Measurements from ENCODE around the gene IFNK. TPM values are rescaled to one million over a fixed set of nuclear protein-coding genes. Genes with fewer than 3 reads are reported as not detected.
A peak's percentile ranks its signal among the peaks of the same experiment; 100 is the strongest.

The IFNK gene
- polyA plus RNA-seq, 1 of the 3 experiments (the other 2 are of a cell fraction), result not detected

DNA sequence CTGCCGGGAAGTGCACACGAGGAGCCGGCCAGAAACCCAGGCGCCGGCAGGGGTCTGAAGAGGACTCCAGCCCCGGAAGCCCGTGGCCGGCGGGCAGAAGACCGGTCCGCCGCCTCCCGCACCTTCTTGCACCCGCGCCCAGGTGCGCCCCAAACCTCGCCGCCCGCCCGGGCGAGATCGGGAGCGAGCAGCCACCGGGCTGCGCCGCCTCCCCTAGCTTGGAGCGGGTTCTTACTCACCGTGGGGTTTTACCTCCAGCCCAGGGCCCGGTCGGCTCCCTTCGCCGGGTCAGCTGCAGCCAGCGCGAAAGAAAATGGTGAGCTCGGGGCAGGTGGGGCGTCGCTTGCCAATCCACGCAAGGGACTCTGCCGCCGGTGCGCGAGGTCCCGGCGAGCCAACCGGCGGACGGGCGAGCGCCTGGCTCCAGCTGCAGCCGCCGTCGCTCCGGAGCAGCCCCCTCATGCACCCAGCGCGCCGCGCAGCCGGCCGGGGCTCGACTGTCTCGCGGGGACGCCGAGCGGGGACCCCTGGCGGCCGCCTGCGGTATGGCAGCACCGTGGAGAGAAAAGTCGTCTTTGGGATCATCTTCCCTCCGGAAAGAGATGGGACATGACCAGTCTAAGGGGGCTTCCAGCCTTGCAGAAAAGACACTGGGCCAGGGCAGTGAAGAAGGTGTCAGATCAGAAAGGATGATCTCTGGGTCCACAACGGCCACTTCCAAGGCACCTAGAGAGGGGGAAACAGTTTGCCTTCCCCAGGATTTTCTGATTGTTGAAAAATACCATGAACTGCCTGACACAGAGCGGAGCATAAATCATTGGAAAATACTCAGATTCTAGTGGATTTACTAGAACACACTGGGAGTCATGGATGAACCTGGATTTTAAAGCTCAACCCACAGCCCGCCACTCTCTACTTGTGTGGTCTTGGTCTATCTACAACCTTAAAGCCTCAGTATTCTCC is 5.5 kb downstream of the IFNK start, which contains the start of gene MOB3B (continued):
- TF ChIP-seq USF1 (IDR thresholded peaks at IDR 0.05; ENCODE audit: borderline replicate concordance, low read depth), result no peak
- TF ChIP-seq, protein P1, sequence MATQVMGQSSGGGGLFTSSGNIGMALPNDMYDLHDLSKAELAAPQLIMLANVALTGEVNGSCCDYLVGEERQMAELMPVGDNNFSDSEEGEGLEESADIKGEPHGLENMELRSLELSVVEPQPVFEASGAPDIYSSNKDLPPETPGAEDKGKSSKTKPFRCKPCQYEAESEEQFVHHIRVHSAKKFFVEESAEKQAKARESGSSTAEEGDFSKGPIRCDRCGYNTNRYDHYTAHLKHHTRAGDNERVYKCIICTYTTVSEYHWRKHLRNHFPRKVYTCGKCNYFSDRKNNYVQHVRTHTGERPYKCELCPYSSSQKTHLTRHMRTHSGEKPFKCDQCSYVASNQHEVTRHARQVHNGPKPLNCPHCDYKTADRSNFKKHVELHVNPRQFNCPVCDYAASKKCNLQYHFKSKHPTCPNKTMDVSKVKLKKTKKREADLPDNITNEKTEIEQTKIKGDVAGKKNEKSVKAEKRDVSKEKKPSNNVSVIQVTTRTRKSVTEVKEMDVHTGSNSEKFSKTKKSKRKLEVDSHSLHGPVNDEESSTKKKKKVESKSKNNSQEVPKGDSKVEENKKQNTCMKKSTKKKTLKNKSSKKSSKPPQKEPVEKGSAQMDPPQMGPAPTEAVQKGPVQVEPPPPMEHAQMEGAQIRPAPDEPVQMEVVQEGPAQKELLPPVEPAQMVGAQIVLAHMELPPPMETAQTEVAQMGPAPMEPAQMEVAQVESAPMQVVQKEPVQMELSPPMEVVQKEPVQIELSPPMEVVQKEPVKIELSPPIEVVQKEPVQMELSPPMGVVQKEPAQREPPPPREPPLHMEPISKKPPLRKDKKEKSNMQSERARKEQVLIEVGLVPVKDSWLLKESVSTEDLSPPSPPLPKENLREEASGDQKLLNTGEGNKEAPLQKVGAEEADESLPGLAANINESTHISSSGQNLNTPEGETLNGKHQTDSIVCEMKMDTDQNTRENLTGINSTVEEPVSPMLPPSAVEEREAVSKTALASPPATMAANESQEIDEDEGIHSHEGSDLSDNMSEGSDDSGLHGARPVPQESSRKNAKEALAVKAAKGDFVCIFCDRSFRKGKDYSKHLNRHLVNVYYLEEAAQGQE (IDR thresholded peaks at IDR 0.05; ENCODE audit: low read depth, low read length), result no peak
- no peak for TF ChIP-seq TEAD4 (IDR thresholded peaks at IDR 0.05; ENCODE audit: borderline replicate concordance, insufficient read depth)
- TF ChIP-seq, protein P2, sequence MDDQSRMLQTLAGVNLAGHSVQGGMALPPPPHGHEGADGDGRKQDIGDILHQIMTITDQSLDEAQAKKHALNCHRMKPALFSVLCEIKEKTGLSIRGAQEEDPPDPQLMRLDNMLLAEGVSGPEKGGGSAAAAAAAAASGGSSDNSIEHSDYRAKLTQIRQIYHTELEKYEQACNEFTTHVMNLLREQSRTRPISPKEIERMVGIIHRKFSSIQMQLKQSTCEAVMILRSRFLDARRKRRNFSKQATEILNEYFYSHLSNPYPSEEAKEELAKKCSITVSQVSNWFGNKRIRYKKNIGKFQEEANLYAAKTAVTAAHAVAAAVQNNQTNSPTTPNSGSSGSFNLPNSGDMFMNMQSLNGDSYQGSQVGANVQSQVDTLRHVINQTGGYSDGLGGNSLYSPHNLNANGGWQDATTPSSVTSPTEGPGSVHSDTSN (IDR thresholded peaks at IDR 0.05), result no peak
- no peak for TF ChIP-seq EZH2phosphoT487 (IDR thresholded peaks at IDR 0.05; ENCODE audit: borderline replicate concordance, low read depth)
- TF ChIP-seq, protein P3, sequence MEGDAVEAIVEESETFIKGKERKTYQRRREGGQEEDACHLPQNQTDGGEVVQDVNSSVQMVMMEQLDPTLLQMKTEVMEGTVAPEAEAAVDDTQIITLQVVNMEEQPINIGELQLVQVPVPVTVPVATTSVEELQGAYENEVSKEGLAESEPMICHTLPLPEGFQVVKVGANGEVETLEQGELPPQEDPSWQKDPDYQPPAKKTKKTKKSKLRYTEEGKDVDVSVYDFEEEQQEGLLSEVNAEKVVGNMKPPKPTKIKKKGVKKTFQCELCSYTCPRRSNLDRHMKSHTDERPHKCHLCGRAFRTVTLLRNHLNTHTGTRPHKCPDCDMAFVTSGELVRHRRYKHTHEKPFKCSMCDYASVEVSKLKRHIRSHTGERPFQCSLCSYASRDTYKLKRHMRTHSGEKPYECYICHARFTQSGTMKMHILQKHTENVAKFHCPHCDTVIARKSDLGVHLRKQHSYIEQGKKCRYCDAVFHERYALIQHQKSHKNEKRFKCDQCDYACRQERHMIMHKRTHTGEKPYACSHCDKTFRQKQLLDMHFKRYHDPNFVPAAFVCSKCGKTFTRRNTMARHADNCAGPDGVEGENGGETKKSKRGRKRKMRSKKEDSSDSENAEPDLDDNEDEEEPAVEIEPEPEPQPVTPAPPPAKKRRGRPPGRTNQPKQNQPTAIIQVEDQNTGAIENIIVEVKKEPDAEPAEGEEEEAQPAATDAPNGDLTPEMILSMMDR (IDR thresholded peaks at IDR 0.05), result peak; percentile 82
- no peak for TF ChIP-seq POLR2AphosphoS5 (IDR thresholded peaks at IDR 0.05; ENCODE audit: low read depth, low read length)
- TF ChIP-seq RFX5 (IDR thresholded peaks at IDR 0.05; ENCODE audit: low read length), result no peak
- no peak for TF ChIP-seq SIN3A (IDR thresholded peaks at IDR 0.05; ENCODE audit: borderline replicate concordance, low read depth, low read length)
- TF ChIP-seq MXI1 (IDR thresholded peaks at IDR 0.05; ENCODE audit: low read depth, low read length), result peak; percentile 64
- TF ChIP-seq RXRA (IDR thresholded peaks at IDR 0.05; ENCODE audit: borderline replicate concordance, low read depth), result no peak
- no peak for TF ChIP-seq USF2 (IDR thresholded peaks at IDR 0.05; ENCODE audit: borderline replicate concordance, low read depth, low read length)
- TF ChIP-seq ELF1 (IDR thresholded peaks at IDR 0.05), result no peak
- no peak for TF ChIP-seq RCOR1 (IDR thresholded peaks at IDR 0.05; ENCODE audit: low read length)
- TF ChIP-seq GABPA (IDR thresholded peaks at IDR 0.05; ENCODE audit: low read depth), result no peak
- no peak for TF ChIP-seq TAF1 (IDR thresholded peaks at IDR 0.05; ENCODE audit: borderline replicate concordance, low read depth, low read length)
- TF ChIP-seq SMC3 (IDR thresholded peaks at IDR 0.05; ENCODE audit: low read depth, low read length), result peak; percentile 94
- no peak for TF ChIP-seq EP300 (IDR thresholded peaks at IDR 0.05; ENCODE audit: borderline replicate concordance in 1 of 2, low read depth in 1 of 2, low read length in 1 of 2)
- TF ChIP-seq FOXM1 (IDR thresholded peaks at IDR 0.05; ENCODE audit: low read depth), result no peak
